ENCODE data around the gene LGALS13.
"Not testable (repeated sequence)": the region's sequence is repeated elsewhere in the genome, so short reads cannot be mapped to it uniquely, and the experiment has no call there.

LGALS13 gene

GRCh38 chr19:39607021-39607420, 4.7 kb downstream of the LGALS13 start:
- intact Hi-C loops (cut with DNase I): no loop called here
- no peak for DNase-seq

DNA sequence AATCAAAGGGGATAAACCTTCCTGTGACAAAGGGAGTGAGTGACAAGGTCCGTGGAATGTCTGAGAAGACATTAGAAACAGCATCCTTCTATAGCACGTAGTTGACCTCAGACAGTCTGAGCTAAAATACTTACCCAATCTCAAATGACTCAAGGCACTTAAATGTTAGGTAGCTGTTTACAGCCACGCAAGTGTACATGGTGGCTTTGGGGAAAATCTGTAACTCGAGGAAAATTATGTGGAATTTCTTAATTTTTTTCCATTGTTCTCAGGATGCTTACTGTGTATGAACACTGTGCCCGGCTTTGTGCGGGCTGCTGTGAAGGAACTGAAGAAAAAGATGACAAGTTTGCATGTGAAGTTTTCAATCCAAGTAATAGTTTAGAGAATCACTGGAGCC, 5.2 kb downstream of the LGALS13 start:
- DNase-seq: no peak
- intact Hi-C loops (cut with DNase I): no loop called here

DNA sequence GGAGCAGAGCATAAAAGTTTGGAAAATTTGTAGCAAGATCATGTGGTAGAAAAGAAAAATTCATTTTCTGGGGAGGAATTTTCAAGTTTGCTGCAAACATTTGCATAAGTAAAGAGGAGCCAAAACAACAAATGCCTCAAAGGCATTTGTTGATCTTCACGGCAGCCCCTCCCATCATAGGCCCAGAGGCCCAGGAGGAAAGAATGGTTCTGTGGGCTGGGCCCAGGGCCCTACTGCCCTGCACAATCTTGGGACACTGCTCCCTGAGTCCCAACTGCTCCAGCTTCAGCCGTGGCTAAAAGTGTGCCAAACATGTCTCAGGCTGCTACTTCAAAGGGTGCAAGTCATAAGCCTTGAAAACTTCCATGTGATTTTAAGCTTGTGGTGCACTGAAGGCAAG, 11.3 kb downstream of the LGALS13 start:
- intact Hi-C loops (cut with DNase I): no loop called here
- DNase-seq: no peak

- intact Hi-C loops (cut with DNase I): no loop called here
- no peak for DNase-seq
These were observed 15.4 kb downstream of the LGALS13 start for GRCh38 chr19:39617745-39618144.

DNA sequence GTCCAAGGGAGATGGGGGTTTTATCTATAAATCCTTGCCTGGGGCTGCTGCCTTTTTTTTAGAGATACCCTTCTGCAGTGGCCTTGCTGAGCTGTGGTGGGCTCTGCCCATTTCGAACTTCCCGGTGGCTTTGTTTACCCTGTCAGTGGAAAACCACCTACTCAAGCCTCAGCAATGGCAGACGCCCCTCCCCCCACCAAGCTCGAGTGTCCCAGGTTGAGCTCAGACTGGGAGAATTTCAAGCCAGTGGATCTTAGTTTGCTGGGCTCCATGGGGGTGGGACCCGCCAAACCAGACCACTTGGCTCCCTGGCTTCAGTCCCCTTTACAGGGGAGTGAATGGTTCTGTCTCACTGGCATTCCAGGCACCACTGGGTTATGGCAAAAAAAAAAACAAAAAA, 21.6 kb downstream of the LGALS13 start:
- intact Hi-C loops (cut with DNase I): no loop called here
- DNase-seq: no peak

GRCh38 chr19:39627631-39628030, 25.3 kb downstream of the LGALS13 start:
- DNase-seq; intact Hi-C loops (cut with DNase I): not testable (repeated sequence)

- DNase-seq: no peak
- intact Hi-C loops (cut with DNase I): no loop called here
These were observed 28.9 kb downstream of the LGALS13 start for GRCh38 chr19:39631178-39631577.

GRCh38 chr19:39631626-39632025, 29.3 kb downstream of the LGALS13 start:
- no peak for DNase-seq
- intact Hi-C loops (cut with DNase I): no loop called here

DNA sequence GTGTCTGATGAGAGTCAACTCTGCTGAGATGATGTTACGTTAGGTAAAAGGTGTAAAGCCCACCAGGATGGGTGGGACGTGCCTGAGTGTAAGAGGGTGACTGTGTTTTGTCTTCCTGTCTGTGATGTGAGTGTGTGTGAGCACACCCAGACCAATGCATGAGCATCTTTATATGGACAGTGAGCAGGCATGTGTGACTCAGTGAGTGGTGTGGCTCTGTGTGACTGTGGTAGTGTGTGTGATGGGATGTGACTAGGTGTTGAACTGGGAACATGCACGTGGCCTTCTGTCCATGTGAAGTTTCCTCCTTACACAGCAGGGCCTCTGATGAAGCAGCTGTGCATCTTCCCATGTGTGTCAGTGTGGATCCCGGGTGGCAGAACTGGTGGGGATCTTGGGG, 35.6 kb downstream of the LGALS13 start:
- intact Hi-C loops (cut with DNase I): no loop called here
- DNase-seq: no peak

- no peak for DNase-seq
- intact Hi-C loops (cut with DNase I): no loop called here
These were observed 39.4 kb downstream of the LGALS13 start for GRCh38 chr19:39641773-39642172.

DNA sequence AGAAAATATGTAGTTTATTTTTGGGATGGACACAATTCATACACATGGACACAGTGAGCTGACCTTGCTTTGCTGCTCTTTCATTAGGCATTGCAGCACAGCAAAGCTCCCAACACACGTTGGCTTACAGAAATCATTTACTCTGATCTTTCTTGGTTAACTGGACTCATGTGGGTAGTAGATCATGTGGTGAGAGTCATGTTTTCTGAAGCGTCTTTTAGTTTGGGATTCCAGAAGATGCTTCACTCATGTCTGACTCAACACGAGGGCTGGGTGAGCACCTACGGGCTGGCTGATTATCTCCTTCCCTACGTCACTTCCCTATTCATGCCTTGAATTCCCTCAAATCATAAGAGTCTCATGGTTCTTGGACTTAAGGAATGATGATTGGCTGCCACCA, 41.3 kb downstream of the LGALS13 start:
- intact Hi-C loops (cut with DNase I): no loop called here
- DNase-seq: no peak

GRCh38 chr19:39645800-39646411, 43.6 kb downstream of the LGALS13 start:
- DNase-seq: no peak
- intact Hi-C loops (cut with DNase I): no loop called here

- no peak for DNase-seq
- intact Hi-C loops (cut with DNase I): no loop called here
These were observed 45.6 kb downstream of the LGALS13 start for GRCh38 chr19:39647918-39648317.

DNA sequence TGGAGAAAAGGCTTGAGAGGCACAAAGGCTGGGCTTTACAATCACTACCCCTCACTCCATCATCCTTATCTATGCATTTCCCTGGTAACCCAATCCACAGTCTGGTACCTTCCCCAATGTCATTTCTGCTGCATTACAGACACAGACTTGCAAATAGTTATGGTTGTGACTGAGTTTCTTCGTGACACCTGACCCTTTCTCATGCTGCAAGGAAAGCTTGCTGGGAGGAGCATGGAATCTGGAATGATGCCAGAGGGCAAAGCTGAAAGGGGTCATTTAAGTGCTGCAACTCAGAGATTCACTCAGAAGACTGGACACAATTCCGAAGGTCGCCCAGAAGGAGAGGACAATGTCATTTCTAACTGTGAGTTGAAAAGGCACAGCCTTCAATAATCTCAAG, 53.3 kb downstream of the LGALS13 start, which contains the start of gene LGALS16:
Gene LGALS16, plus strand, starts transcription at position 301 of the 400 bp plus-strand sequence. Its CDS starts 49 bp downstream, at position 350.
- intact Hi-C loops (cut with DNase I): no loop called here
- DNase-seq: no peak
